ENCODE results near the gene RNF44. TPM values are rescaled to one million over a fixed set of nuclear protein-coding genes. Genes with fewer than 3 reads are reported as not detected.

RNF44 gene
- total and polyA plus RNA-seq, 2 of the 4 experiments (the other 2 are of a cell fraction) = 0.54 to 12.4 TPM

DNA sequence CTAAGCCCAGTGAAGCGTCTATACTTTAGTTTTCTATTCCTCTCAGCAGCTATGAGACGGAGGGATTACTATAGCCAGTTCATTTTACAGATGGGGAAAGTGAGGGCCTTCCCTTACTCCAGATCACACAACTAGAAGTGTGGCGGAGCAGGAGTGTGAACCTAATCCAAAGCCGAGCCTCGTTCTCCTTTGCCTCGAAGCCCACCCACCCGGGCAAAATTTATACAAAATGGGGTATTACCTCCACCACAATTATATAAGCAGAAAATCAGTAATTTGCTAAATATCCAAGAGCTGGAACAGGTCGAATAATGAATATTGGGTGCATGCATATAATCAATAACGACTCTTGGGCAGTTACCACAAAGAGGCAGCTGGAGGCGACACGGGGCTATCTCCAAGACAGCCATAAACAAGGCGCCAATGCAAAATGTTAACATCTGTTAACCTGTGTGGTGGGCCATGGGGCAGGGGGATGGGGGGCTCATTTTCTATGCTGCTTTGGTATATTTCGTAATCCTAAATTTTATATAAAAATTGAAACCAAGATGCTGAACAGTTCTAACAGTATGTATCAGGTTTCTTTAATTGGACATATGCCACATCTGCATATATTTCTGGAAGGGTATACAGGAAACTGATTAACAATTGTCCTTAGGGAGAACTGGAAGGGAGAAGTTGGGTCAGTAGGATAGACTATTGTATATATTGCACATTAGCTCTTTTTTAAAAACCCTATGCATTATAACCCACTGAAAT is 1.2 kb upstream of the RNF44 start:
- Histone ChIP-seq H3K9me1 (ENCODE audit: insufficient read depth, low read length) (peaks cover 15% of the 10 kb centered on the region; the same call in 1 of the 2 replicates), H2AFZ (replicated peaks; ENCODE audit: low read length, poor library complexity) (peak overlapping the region; percentile 97), H3K36me3 (ENCODE audit: control insufficient read depth, insufficient read depth, low read length) (0 out of 2 replicates have a peak, but pooled peaks cover 1% of the 10 kb centered on the region), H4K20me1 (ENCODE audit: insufficient read depth, low read length) (peaks cover 22% of the 10 kb centered on the region), H3K27me3 (ENCODE audit: control insufficient read depth, insufficient read depth, low read length) (no peaks in the 10 kb centered on the region), H2BK15ac (ENCODE audit: low read depth, low read length) (0 out of 3 replicates have a peak overlapping the region, but pooled peaks have one; percentile 21), H2BK120ac (ENCODE audit: low read depth, low read length) (0 out of 2 replicates have a peak overlapping the region, but pooled peaks have one; percentile 28), H3K23ac (ENCODE audit: low read depth, low read length) (peak overlapping the region; percentile 31; the same call in 1 of the 2 replicates), H3K4ac (ENCODE audit: low read depth, low read length) (peak overlapping the region; percentile 42; the same call in 1 of the 2 replicates), H2AK9ac (replicated peaks; ENCODE audit: low read depth, low read length, poor library complexity) (peak overlapping the region; percentile 89), H3K56ac (ENCODE audit: extremely low read depth, insufficient read depth, low read length) (0 out of 2 replicates have a peak overlapping the region, but pooled peaks have one; percentile 35), H2BK5ac (ENCODE audit: low read depth, low read length, poor library complexity, severe bottlenecking) (peak overlapping the region; percentile 38), H4K8ac (ENCODE audit: low read depth in 2 of 2, low read length in 2 of 2) (peak overlapping the region; percentile 30 to 91; a peak in 2 of 4 replicates), H4K5ac (ENCODE audit: low read depth, low read length) (no peak overlapping the region), H3K9me3 (ENCODE audit: control insufficient read depth, insufficient read depth, low read length) (no peaks in the 10 kb centered on the region), H3K4me2 (ENCODE audit: low read depth, low read length) (peak overlapping the region; percentile 86), H3K27ac (ENCODE audit: insufficient read depth, low read length) (0 out of 2 replicates have a peak overlapping the region, but pooled peaks have one; percentile 17), H2AK5ac (ENCODE audit: low read depth, low read length) (no peak overlapping the region), H2BK20ac (ENCODE audit: low read depth, low read length) (no peak overlapping the region), H3K9ac (ENCODE audit: low read depth, low read length) (peak overlapping the region; percentile 51), H3K4me1 (ENCODE audit: control insufficient read depth, insufficient read depth, low read length) (peaks cover 27% of the 10 kb centered on the region), H3K18ac (ENCODE audit: low read depth, low read length) (no peak overlapping the region), H3K4me3 (ENCODE audit: insufficient read depth, low read depth, low read length) (peak overlapping the region; percentile 41), H4K91ac (ENCODE audit: insufficient read depth, low read depth, low read length) (no peak overlapping the region), H3K14ac (replicated peaks; ENCODE audit: low read depth, low read length) (peak overlapping the region; percentile 27; the same call in 1 of the 2 replicates), H3K79me1 (ENCODE audit: low read depth in 1 of 2, low read length in 2 of 2) (peaks cover 23 to 30% of the 10 kb centered on the region in 2 experiments)
- ATAC-seq (ENCODE audit: low read depth) = no peak
- in situ Hi-C loops (cut with MboI; ENCODE audit: low sequenced_read_pairs) = no loop called here
- intact Hi-C loops (cut with micrococcal nuclease) = no loop called here
- ChIA-PET POLR2A (ENCODE audit: unreplicated experiment) (interaction anchor here (1.0 kb wide), 1 partner anchor 8 kb away, joined by 4 read pairs; no protein-coding TSS in a partner anchor), CTCF (interaction anchor here (1.0 to 1.2 kb wide), 3 partner anchors 37 to 91 kb away, joined by 3 to 4 read pairs (median 4); no protein-coding TSS in a partner anchor)
- DNase-seq = no peak
- dilution Hi-C loops (cut with HindIII; ENCODE audit: low sequenced_read_pairs, unreplicated experiment) = no loop called here
- BruUV-seq (replicated peaks) = no TSS peak
- WGBS, 2 experiments (ENCODE audit: extremely low coverage in 2 of 2, insufficient read length in 1 of 2) = no CpG with 5 or more reads among the region's 13 CpGs
- TF ChIP-seq CEBPB (IDR thresholded peaks at IDR 0.05; ENCODE audit: low read depth, low read length) (peak; percentile 53; the same call in 1 of the 2 replicates), POLR2A (IDR thresholded peaks at IDR 0.05; ENCODE audit: low read depth, low read length) (no peak)

Measured in IMR-90 (cell line).